Left cardiac atrium (tissue), 4 donors: Measurements from ENCODE around the gene THRB. TPM values are rescaled to one million over a fixed set of nuclear protein-coding genes. Genes with fewer than 3 reads are reported as not detected.

Experiments
- ATAC-seq, 2 donors: fragments of 200-7000 bp; cut with Tn5 transposase; one replicate each; pipeline ENCODE4 v1.9.1; 2020; ENCODE audit warnings: mild to moderate bottlenecking in 2 of 2, moderate library complexity in 2 of 2
- DNase-seq: peaks from one replicate; pipeline ENCODE4 v3.0.0-alpha.2; 2020
- intact Hi-C, 2 donors: fragments of 100-400 bp; cut with DNase I; formaldehyde crosslinking; loops; one replicate each; pipeline versions ENCODE4 v1.14.1 to v1.15.1; 2022 to 2023
- microRNA-seq, 2 donors: library from miRNA; unstranded; fragments of <30 nt; microRNA quantifications; one replicate each; pipeline ENCODE4 v1.2.0, GENCODE V29; 2020
- total RNA-seq, 2 donors: library from RNA; stranded (reverse); fragmentation: NEBNext Ultra II Directional; extraction: Animal tissue kit (Norgen Biotek cat#: 25700); gene quantifications; one replicate each; pipeline ENCODE4 v1.2.1, GENCODE V29; 2021
- donor health status: DM: no; HTN: yes; CAD: no.
- donor health status: DM: no; HTN: yes; CAD: no; lungs with severe emphysema.
- donor health status: DM: yes; HTN: yes; CAD: no.
- donor health status: Dilated cardiomyopathy.

THRB gene
- total RNA-seq, 2 donors from 2014 or later = 8.3 to 15.4 TPM

- intact Hi-C loops = no loop called here
- DNase-seq (no peak), ATAC-seq (peak in 1 of 2 donors; percentile 41)
Measured at GRCh38 chr3:24086617-24087404, 407.8 kb downstream of the THRB start.

- DNase-seq (no peak), ATAC-seq (peak in 1 of 2 donors; percentile 15)
- intact Hi-C loops = no loop called here
Measured at GRCh38 chr3:24086206-24086605, 408.4 kb downstream of the THRB start.

GRCh38 chr3:24072193-24072592 lies 422.5 kb downstream of the THRB start:
- intact Hi-C loops = loop anchor here in 1 of 2 donors (10.0 kb wide), 1 partner anchor 57 kb away; no protein-coding TSS in a partner anchor
- ATAC-seq (no peak), DNase-seq (no peak)

- DNase-seq (no peak), ATAC-seq (peak in 1 of 2 donors; percentile 22)
- intact Hi-C loops = loop anchor here in 1 of 2 donors (10.0 kb wide), 1 partner anchor 166 kb away; no protein-coding TSS in a partner anchor
Measured at GRCh38 chr3:24069045-24069444, 425.6 kb downstream of the THRB start.

GRCh38 chr3:24067483-24067882 lies 427.2 kb downstream of the THRB start:
- ATAC-seq = peak in 1 of 2 donors; percentile 31
- DNase-seq = no peak
- intact Hi-C loops = loop anchor here in 1 of 2 donors (10.0 kb wide), 1 partner anchor 167 kb away; no protein-coding TSS in a partner anchor

Small RNAs within 50 kb of the gene (microRNA-seq; reads per million reads assigned to microRNA genes)
- 0 reads per million in 2 donors for gene MIR4792
